ENCODE results near the gene RAB3C.

The RAB3C gene

GRCh38 chr5:58737671-58738070 is 154.8 kb downstream of the RAB3C start:
- DNase-seq = no peak

GRCh38 chr5:58738336-58738735 is 155.5 kb downstream of the RAB3C start:
- no peak for DNase-seq

GRCh38 chr5:58739051-58739450 is 156.2 kb downstream of the RAB3C start:
- DNase-seq = no peak

DNA sequence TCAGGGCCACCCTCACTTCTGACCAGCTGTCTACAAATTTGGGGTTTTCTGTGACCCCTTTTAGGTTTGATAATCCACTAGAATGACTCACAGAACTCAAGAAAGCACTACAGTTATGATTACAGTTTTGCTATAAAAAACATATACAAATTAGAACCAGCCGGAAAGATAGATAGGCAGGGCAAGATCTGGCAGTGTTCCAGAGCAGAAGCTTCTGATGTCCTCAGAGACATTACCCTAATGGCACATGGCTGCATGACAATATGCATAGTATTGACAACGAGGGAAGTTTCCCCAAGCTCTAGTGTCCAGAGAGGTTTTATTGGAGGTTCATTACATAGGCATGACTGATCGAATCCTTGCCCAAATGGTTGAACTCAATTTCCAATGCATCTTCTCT is 158.1 kb downstream of the RAB3C start:
- DNase-seq = no peak

DNA sequence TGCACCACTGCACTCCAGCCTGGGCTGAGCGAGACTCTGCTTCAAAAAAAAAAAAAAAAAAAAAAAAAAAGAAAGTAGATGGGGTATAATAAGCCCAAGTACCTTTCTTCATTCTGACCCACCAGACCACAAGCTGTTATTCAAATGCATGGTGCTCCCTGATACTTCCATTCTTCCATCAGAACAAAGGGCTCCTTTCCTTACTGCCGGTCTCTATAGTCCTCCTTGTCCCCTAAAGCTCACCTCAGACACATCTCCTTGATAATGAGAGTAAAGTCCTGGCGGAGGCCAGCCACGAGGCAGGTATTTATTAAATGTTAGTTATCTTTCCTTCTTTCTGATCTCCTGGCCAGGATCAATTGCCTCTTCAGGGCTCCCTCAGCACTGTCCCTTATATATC is 162.5 kb downstream of the RAB3C start:
- DNase-seq = no peak

GRCh38 chr5:58746321-58746720 is 163.4 kb downstream of the RAB3C start:
- DNase-seq = no peak

DNA sequence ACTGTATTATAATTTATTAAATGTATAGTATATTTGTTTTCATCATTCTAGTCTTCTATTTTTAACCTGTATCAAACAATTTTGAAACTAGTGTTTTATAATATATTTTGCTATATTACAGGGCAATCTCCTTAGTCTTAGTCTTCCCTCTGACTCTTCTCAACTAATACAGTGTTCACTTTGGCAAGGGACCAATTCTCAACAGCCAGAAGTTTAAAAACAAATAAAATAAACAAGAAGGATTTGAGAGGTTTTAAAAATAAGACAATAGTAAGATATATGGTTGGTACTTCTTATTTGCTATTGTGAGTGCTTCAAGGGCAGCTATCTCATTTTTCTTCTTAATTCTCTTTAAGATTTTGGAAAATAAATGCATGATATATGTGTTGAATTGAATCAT is 167.2 kb downstream of the RAB3C start:
- DNase-seq = no peak

DNA sequence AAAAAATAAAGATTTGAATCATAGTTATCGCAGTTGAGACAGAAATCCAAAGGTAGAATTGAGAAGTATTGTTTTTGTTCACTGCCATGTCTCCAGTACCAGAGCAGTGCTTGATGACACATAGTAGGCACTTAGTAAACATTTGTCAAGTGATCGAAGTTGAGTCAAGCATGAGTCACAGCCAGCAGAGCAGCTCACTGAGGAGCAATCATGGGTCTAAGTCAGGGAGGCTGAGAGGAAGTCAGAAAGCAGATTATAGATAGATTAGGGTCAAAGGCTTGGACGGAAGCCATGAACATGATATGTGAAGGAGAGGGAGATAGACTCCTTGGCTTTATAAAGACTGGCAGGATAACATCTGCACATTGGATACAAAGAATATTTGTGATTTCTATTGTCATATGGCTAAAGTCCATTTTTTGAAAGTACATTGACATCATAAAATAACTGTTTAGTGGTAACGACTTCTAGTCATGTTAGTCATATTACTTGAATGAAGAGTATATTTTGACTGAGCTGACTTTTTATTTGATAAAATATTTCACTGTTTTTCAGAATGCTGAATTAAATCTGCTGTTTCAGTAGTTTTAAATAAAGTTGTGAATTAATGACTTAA is 168.5 kb downstream of the RAB3C start:
- no peak for DNase-seq

DNA sequence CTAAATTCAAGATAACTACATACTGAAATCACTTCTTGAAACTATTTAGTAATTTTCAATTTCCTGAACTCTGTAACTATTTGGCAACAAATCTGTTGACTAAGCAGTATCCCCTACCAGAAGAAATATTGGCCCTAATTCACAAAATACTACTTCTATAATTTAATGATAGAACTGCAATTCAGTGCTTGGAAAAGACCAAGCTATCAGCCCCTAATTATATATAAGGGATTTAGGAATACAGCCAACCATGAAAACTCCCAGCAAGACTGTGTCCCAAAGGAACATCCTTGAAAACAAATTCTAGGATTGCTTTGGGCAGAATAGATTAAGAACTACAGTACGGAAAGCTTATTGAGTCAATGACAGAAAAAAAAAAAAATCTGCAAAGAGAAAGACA is 169.2 kb downstream of the RAB3C start:
- DNase-seq = no peak

DNA sequence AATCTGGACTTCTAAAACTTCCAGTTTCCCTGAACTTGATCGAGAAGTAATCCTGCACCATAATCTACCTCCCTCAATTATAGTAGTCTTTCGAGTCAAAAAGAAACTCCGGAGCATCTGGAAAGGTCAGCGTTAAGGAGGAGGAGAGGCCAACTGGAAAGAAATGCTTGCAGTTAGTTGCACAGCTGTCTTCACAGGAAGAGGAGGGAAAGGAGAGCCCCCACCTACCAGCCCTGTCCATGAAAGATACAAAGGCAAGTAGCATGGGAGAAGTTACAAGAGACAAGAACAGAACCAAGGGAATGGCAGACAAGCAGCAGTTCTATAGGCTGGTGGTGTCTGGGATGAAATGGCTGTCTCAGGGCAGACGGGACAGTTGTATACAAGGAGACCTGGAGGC is 170.6 kb downstream of the RAB3C start:
- no peak for DNase-seq

GRCh38 chr5:58754250-58754649 is 171.4 kb downstream of the RAB3C start:
- DNase-seq = no peak

- no peak for DNase-seq
Measured at GRCh38 chr5:58755397-58755796, 172.5 kb downstream of the RAB3C start.

DNA sequence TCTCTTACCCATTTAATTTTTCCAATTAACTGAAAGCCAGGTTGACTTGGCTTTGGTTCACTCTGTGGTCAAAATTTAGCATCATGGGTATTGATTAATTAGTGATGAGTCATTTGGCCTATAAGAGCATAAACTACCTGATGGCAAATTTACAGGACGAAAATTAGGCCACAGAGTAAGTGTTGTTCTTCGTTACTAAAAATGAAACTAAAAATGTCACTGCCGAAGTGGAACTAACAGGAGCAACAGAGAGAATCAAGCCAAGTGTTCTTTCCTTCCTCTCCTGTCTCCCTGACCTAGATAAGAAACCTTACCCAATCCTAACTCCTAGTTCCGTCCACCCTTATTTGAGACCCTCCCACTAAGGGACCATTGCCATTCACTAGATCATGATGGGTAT is 176.9 kb downstream of the RAB3C start:
- DNase-seq = no peak

DNA sequence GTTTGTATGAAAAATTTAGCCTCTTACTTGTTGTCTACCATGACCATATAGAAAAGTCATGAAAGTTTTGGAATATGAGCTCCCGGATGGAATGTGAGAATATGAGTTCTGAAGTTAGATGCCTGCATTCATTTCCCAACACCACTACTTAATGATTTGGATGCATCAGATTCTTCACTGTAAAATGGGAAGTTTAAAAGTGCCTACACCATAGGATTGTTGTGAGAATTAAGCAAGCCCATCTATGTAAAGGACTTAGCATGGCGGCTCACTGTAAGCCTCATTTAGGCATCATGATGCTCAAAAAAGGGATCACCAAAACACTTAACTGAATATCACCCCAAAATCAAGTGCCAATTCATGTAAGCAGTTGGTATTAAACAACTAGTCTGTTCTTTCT is 177.3 kb downstream of the RAB3C start:
- no peak for DNase-seq

DNA sequence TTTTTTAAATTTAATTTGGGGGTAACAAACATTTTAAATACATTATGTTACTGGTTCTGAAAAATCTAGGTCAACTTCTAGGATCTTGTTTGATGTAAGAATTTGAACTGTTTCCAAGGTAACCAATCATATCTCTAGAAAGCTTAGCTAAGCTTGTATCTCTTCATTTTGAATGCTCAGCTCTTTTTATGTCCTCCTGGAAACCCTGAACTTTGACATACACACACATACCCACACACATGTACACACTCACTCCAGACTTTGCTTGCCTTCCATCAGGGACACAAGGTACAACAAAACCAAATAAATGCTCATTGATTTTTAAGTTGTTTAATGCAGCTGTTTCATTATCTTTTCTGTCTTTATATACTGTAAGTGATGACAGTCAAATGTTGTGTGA is 178.5 kb downstream of the RAB3C start:
- no peak for DNase-seq

DNA sequence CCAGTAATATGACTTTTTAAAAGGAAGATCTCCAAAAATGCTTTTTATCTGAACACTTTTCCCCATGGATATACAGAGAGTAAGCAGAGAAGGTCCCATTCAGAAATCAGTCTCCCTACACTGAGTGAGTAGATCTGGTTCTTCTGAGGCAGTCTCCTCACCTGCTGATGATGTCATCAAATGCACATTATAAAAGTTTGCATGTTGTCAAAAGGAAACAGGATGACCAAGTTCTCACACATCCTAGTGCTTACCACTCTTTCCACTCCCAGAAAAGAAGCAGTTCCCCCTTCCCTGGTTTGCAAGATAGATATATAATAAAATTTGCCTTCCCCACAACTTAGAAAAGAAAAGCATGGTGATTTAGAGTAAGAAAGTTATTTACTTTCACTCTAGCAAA is 180.5 kb downstream of the RAB3C start:
- DNase-seq = no peak

DNA sequence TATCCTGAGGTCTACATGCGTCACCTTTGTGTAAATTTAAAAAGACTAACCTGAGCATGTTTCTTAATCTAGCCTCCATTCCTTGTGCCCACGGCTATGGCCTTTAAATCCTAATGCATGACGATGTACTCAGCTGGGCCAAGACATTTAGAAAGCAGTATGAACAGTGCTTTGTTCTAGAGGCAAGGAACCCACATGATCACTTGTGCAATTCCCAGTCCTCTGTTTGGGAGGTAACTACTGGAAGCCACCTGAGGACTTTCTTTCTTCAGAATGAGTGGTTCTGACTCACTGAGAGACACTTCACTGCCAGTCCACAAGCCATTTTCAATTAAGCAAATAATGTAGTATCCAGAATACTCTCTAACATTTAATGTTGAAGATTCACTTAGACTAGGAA is 181.3 kb downstream of the RAB3C start:
- no peak for DNase-seq

DNA sequence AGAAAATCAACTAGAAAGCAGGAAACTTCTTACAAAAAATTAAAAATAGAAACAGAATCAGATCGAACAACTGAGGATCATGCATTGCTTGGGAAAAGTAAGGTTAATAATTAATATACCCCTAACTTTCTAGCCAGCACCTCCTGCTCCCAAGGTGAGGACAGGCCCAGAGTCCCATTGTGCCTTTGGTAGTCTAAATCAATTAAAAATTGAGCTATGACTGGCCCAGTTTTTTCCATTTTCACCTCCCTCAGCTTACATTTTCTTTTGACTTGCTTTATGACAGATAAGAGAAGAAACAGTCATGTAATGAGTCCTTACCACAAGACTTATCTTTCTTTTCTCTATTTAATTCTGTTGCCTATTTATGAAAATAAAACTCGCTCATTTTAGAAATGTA is 182.2 kb downstream of the RAB3C start:
- DNase-seq = no peak

DNA sequence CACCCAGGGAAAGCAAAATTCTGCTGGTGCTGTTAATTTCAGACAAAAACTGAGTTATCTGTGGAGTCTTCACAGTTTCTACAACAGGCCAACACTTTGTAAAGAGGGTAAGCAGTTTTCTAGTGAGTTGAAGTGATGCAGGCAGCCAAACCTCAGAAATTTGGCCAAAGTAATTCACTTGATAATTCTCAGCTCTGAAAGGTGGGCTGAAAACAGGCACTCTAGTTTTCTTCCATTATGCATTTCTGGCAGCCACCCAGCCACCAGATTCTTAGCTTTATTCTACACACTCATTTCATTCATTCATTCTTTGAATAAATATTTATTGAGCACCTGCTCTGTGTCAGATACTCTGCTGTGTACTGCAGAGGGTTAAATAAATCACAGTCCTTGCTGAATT is 184.2 kb downstream of the RAB3C start:
- no peak for DNase-seq

GRCh38 chr5:58770136-58770535 is 187.3 kb downstream of the RAB3C start:
- no peak for DNase-seq

- DNase-seq = no peak
Measured at GRCh38 chr5:58771796-58772195, 188.9 kb downstream of the RAB3C start.

DNA sequence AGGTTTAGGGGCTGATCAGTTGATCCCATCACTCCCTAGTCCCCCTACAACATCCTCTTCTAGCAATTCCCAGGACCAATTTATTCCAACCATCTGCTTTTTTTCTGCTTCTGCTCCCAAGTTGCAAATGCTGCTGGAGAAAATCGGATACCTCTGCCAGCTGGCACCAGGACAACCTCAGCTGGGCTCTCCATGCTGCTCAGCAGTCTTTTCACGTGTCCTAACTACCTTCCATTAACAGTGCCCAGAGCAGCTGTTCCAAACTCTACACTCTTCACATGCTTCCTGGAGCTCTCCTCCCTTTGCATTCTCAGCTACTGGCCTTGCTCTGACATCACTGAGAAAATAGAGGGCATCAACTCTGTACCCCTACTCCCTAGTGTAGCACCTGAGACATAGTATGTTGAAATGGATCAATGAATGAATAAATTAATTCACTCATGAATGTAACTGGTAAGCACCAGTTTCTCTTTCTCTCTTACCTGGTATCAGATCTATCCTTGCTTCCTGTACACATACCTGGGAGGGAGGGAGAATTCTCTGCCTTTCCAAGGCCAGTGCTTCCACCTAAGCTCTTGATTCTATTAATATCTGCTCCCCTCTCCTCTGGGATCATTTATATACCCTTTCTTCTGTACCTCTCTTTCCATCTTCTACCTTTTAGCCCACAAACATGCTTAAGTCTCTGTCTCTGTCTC is 191.0 kb downstream of the RAB3C start:
- DNase-seq = no peak

GRCh38 chr5:58774937-58775336 is 192.1 kb downstream of the RAB3C start:
- no peak for DNase-seq

DNA sequence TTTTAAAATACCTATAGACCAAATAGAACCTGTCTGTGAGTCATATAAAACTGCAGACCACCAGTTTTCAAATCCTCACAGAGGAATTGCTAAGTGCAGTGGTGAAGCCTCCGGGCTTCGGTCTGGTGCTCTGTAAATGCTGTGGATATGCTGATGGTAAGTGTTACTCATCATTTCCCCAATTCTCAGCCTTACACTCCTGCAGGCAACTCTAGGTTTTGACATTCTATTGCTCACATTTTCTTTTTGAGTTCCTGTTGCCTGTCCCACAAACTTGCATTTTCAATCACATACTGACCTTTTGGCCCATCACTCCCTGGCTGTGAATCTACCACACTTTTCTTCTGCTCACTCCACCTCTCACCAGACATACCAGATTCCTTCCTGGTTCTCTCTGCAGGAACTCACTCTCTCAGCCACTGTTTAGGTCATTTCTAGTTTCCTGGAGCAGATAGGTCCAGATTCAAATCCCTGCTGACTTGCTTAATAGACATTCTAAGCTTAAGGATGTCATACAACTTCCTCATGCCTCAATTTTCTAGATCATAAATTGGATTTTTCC is 192.9 kb downstream of the RAB3C start:
- no peak for DNase-seq

- no peak for DNase-seq
Measured at GRCh38 chr5:58776559-58776958, 193.7 kb downstream of the RAB3C start.

All from activated CD8-positive, alpha-beta memory T cell treated with anti-CD3 and anti-CD28 coated beads for 24 hours (primary cell).